Panc1 (cell line): Measurements from ENCODE around the gene RNASE1. TPM values are rescaled to one million over a fixed set of nuclear protein-coding genes. Genes with fewer than 3 reads are reported as not detected.

Source experiments
- ATAC-seq: fragments of 200-7000 bp; cut with Tn5 transposase; 2 replicates; pipeline ENCODE4 v1.9.1; 2020; ENCODE audit warnings: mild to moderate bottlenecking, moderate library complexity
- BruUV-seq: library from RNA; stranded (reverse); fragments of 400-500 nt; replicated peaks from 2 replicates; lab custom pipeline; 2021; lab: Mats Ljungman, UMichigan
- CTCF ChIA-PET: fragments of 300-600 bp; sonication (Branson Sonifier 250); formaldehyde crosslinking; loops from one replicate; lab custom pipeline; 2022; ENCODE audit warnings: antibody characterized with exemption; lab: Charles Lee
- POLR2A ChIA-PET: fragments of 300-600 bp; sonication (Branson Sonifier 250); formaldehyde crosslinking; loops from one replicate; lab custom pipeline; 2022; ENCODE audit warnings: antibody characterized with exemption; lab: Charles Lee
- DNase-seq: peaks from one replicate; pipeline ENCODE4 v3.0.0-alpha.2; 2010; ENCODE audit warnings: low read depth, low spot score
- H3K27ac ChIP-seq: 2 replicates; pipeline ENCODE4 v1.5.1; 2011; ENCODE audit warnings: mild to moderate bottlenecking, low read length, inconsistent platforms
- H3K27me3 ChIP-seq: fragments of 200-500 bp; sonication (Bioruptor generic); 2 replicates; pipeline ENCODE4 v1.6.0; 2014; ENCODE audit warnings: low read length, inconsistent platforms; ENCODE audit not compliant: control insufficient read depth, insufficient read depth
- H3K36me3 ChIP-seq: fragments of 200-500 bp; sonication (Bioruptor generic); 2 replicates; pipeline ENCODE4 v1.5.1; 2014; ENCODE audit warnings: inconsistent platforms, mild to moderate bottlenecking, low read length, moderate library complexity; ENCODE audit not compliant: control insufficient read depth, insufficient read depth
- H3K4me1 ChIP-seq: 2 replicates; pipeline ENCODE4 v1.5.1; 2011; ENCODE audit warnings: inconsistent platforms, mild to moderate bottlenecking, low read length, moderate library complexity; ENCODE audit not compliant: control insufficient read depth, insufficient read depth
- H3K4me3 ChIP-seq, 2 experiments: 2 replicates each; pipeline ENCODE4 v1.5.1; 2011 to 2012; ENCODE audit warnings: low read depth in 2 of 2, low read length in 2 of 2, mild to moderate bottlenecking in 2 of 2, inconsistent platforms in 1 of 2, moderate library complexity in 1 of 2
- H3K9me3 ChIP-seq: fragments of 200-500 bp; sonication (Bioruptor generic); 2 replicates; pipeline ENCODE4 v1.5.1; 2014; ENCODE audit warnings: low read depth, mild to moderate bottlenecking, inconsistent platforms, low read length, moderate library complexity; ENCODE audit not compliant: control insufficient read depth, insufficient read depth
- POLR2AphosphoS5 ChIP-seq: IDR thresholded peaks from 2 replicates; pipeline ENCODE4 v1.6.1; 2012; ENCODE audit warnings: mild to moderate bottlenecking, low read depth, low read length, moderate library complexity
- SIN3A ChIP-seq: IDR thresholded peaks from 2 replicates; pipeline ENCODE4 v1.6.1; 2012; ENCODE audit warnings: low read depth, mild to moderate bottlenecking, low read length, moderate library complexity, borderline replicate concordance; ENCODE audit not compliant: insufficient read depth
- TCF7L2 ChIP-seq: IDR thresholded peaks from 2 replicates; pipeline ENCODE4 v1.6.1; 2011; ENCODE audit warnings: mild to moderate bottlenecking, low read depth, low read length, inconsistent platforms
- in situ Hi-C: cut with HindIII; loops from 2 replicates; pipeline ENCODE4 v1.10.0; 2016; ENCODE audit warnings: low sequenced_read_pairs, low pct_unique_long_range_greater_than_20kb
- intact Hi-C: fragments of 100-400 bp; cut with micrococcal nuclease; formaldehyde crosslinking; loops from one replicate; pipeline ENCODE4 v1.10.0; 2022; ENCODE audit not compliant: unreplicated experiment
- total RNA-seq: library from RNA; stranded (reverse); gene quantifications from one replicate; pipeline ENCODE4 v1.2.1, GENCODE V29; 2021; ENCODE audit not compliant: unreplicated experiment
- TF ChIP-seq, protein P1 (sequence below), 2 experiments: IDR thresholded peaks; 2 replicates each; pipeline ENCODE4 v1.6.1; 2011 to 2012; ENCODE audit warnings: low read depth in 2 of 2, control low read depth in 1 of 2, low read length in 1 of 2, mild to moderate bottlenecking in 1 of 2, moderate library complexity in 1 of 2; ENCODE audit not compliant: insufficient read depth in 1 of 2
- TF ChIP-seq, protein P2 (sequence below): fragments of 450-650 bp; IDR thresholded peaks from 2 replicates; pipeline ENCODE4 v1.5.1; 2017; ENCODE audit warnings: mild to moderate bottlenecking

Gene RNASE1
- total RNA-seq, 1 experiment from 2014 or later = 0.69 TPM

DNA sequence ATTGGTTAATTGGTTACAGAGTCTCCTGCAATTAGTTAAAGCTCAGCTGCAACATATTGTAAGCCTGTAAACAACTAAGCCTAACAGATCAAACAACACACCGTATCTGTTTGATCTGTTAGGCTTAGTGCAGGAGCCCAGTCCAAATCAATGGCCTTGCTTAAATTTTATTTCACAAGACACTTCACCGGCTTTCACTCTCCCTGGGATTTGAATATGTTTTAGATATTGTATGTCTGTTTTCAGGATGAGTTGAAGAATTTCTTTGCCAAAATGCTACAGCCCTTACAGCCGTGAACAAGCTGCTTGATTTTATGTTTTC lies 5.5 kb upstream of the RNASE1 start:
- Histone ChIP-seq H3K4me1 (no peaks in the 10 kb centered on the region), H3K27me3 (no peaks in the 10 kb centered on the region), H3K27ac (no peak overlapping the region), H3K4me3 (no peak overlapping the region), H3K9me3 (no peaks in the 10 kb centered on the region), H3K36me3 (no peaks in the 10 kb centered on the region)
- ChIA-PET CTCF (no interaction called here), POLR2A (no interaction called here)
- DNase-seq (no peak), ATAC-seq (no peak)
- intact Hi-C loops = no loop called here
- TF ChIP-seq, protein P1, sequence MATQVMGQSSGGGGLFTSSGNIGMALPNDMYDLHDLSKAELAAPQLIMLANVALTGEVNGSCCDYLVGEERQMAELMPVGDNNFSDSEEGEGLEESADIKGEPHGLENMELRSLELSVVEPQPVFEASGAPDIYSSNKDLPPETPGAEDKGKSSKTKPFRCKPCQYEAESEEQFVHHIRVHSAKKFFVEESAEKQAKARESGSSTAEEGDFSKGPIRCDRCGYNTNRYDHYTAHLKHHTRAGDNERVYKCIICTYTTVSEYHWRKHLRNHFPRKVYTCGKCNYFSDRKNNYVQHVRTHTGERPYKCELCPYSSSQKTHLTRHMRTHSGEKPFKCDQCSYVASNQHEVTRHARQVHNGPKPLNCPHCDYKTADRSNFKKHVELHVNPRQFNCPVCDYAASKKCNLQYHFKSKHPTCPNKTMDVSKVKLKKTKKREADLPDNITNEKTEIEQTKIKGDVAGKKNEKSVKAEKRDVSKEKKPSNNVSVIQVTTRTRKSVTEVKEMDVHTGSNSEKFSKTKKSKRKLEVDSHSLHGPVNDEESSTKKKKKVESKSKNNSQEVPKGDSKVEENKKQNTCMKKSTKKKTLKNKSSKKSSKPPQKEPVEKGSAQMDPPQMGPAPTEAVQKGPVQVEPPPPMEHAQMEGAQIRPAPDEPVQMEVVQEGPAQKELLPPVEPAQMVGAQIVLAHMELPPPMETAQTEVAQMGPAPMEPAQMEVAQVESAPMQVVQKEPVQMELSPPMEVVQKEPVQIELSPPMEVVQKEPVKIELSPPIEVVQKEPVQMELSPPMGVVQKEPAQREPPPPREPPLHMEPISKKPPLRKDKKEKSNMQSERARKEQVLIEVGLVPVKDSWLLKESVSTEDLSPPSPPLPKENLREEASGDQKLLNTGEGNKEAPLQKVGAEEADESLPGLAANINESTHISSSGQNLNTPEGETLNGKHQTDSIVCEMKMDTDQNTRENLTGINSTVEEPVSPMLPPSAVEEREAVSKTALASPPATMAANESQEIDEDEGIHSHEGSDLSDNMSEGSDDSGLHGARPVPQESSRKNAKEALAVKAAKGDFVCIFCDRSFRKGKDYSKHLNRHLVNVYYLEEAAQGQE (IDR thresholded peaks at IDR 0.05; ENCODE audit: insufficient read depth in 1 of 2, low read depth in 2 of 2, low read length in 1 of 2) = no peak
- TF ChIP-seq SIN3A = no peak
- TF ChIP-seq POLR2AphosphoS5 = no peak
- TF ChIP-seq TCF7L2 = no peak
- TF ChIP-seq, protein P2, sequence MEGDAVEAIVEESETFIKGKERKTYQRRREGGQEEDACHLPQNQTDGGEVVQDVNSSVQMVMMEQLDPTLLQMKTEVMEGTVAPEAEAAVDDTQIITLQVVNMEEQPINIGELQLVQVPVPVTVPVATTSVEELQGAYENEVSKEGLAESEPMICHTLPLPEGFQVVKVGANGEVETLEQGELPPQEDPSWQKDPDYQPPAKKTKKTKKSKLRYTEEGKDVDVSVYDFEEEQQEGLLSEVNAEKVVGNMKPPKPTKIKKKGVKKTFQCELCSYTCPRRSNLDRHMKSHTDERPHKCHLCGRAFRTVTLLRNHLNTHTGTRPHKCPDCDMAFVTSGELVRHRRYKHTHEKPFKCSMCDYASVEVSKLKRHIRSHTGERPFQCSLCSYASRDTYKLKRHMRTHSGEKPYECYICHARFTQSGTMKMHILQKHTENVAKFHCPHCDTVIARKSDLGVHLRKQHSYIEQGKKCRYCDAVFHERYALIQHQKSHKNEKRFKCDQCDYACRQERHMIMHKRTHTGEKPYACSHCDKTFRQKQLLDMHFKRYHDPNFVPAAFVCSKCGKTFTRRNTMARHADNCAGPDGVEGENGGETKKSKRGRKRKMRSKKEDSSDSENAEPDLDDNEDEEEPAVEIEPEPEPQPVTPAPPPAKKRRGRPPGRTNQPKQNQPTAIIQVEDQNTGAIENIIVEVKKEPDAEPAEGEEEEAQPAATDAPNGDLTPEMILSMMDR = no peak
- in situ Hi-C loops = no loop called here
- BruUV-seq = no TSS peak

DNA sequence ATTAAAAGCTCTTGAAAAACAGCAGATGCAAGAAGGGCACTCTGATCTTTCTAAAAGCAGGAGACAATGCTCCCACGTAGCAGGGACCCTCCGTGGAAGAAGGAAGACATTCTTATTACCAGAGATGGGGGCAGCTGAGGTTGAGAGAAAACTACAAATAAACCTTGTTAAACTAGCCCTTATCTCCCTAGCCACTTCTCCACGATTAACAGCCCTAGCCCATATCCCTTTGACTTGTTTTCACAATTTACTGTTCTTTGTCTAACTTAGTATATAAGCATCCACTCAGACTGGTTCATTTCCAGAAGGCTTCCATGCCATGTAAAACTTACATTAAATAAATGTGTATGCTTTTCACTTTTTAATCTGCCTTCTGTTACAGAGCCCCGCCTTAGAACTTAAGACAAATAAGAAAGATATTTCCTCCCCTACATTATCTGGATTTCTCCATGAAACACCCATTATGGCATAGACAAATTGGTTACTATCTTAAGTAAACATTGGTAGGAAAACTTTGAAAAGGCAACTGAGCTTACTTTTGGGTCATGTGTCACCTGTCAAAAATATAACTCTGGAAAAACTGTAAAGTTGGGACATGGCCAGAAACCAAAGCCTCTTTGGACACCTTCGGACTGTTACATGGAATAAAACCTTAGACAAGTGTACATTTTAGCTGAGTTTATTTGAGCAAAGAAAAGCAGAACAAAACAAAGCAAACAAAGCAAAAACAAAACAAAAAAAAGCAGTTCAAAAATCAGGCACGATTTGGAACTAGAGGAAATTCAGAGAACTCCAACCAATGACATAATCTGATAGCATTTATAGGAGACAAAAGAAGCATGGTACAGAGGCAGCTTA lies 4.9 kb upstream of the RNASE1 start:
- intact Hi-C loops = no loop called here
- Histone ChIP-seq H3K9me3 (no peaks in the 10 kb centered on the region), H3K4me1 (no peaks in the 10 kb centered on the region), H3K27me3 (no peaks in the 10 kb centered on the region), H3K27ac (no peak overlapping the region), H3K4me3 (no peak overlapping the region), H3K36me3 (no peaks in the 10 kb centered on the region)
- POLR2A ChIA-PET = no interaction called here
- TF ChIP-seq SIN3A (no peak), POLR2AphosphoS5 (no peak), TCF7L2 (no peak)
- TF ChIP-seq, protein P2 = no peak
- TF ChIP-seq, protein P1 (IDR thresholded peaks at IDR 0.05; ENCODE audit: insufficient read depth in 1 of 2, low read depth in 2 of 2, low read length in 1 of 2) = no peak
- ATAC-seq = no peak
- no TSS peak for BruUV-seq
- CTCF ChIA-PET = no interaction called here
- no peak for DNase-seq
- in situ Hi-C loops = no loop called here
